Activated CD4-positive, alpha-beta T cell treated with anti-CD3 and anti-CD28 coated beads for 36 hours (primary cell): ENCODE data around the gene PRKN. TPM values are rescaled to one million over a fixed set of nuclear protein-coding genes. Genes with fewer than 3 reads are reported as not detected.

Experiments
- ATAC-seq: fragments of 200-7000 bp; cut with Tn5 transposase; one replicate; pipeline ENCODE4 v1.10.0; 2021; ENCODE audit warnings: mild to moderate bottlenecking, moderate library complexity
- CTCF ChIA-PET: fragments of 350-600 bp; sonication (Branson Sonifier 250); formaldehyde crosslinking; loops from one replicate; lab custom pipeline; 2021; ENCODE audit warnings: antibody characterized with exemption; lab: Charles Lee
- POLR2A ChIA-PET: fragments of 350-600 bp; sonication (Branson Sonifier 250); formaldehyde crosslinking; loops from one replicate; lab custom pipeline; 2021; ENCODE audit warnings: antibody characterized with exemption, inconsistent platforms; lab: Charles Lee
- DNase-seq: peaks from one replicate; pipeline ENCODE4 v3.0.0-alpha.2; 2020
- H3K27ac Mint-ChIP-seq: one replicate; pipeline ENCODE4 v1.8.0; 2021; ENCODE audit warnings: mixed read lengths
- H3K27me3 Mint-ChIP-seq: one replicate; pipeline ENCODE4 v1.8.0; 2021; ENCODE audit warnings: mixed read lengths
- H3K36me3 Mint-ChIP-seq: one replicate; pipeline ENCODE4 v1.8.0; 2021; ENCODE audit warnings: low read depth, mixed read lengths
- H3K4me1 Mint-ChIP-seq: one replicate; pipeline ENCODE4 v1.8.0; 2021; ENCODE audit warnings: mixed read lengths
- H3K4me3 Mint-ChIP-seq: one replicate; pipeline ENCODE4 v1.8.0; 2021; ENCODE audit warnings: mild to moderate bottlenecking, moderate library complexity, mixed read lengths
- H3K9me3 Mint-ChIP-seq: one replicate; pipeline ENCODE4 v1.8.0; 2021; ENCODE audit warnings: low read depth, mixed read lengths
- intact Hi-C, 2 experiments: fragments of 100-400 bp; cut with DNase I in 1 of 2; cut with micrococcal nuclease in 1 of 2; formaldehyde crosslinking; loops; one replicate each; pipeline versions ENCODE4 v1.14.2 to v1.15.1; 2022 to 2024; cut with DNase I, micrococcal nuclease
- total RNA-seq, 2 experiments: library from RNA; stranded (reverse); gene quantifications; one replicate each; pipeline ENCODE4 v1.2.3, GENCODE V29; 2021

PRKN gene
- total RNA-seq, 2 experiments from 2014 or later: 0.56 to 0.87 TPM

GRCh38 chr6:161696801-161697200 lies 1030.8 kb downstream of the PRKN start:
- CTCF ChIA-PET: interaction anchor here (0.6 kb wide), 1 partner anchor 246 kb away, joined by 5 read pairs; no protein-coding TSS in a partner anchor
- no peaks in the 10 kb centered on the region for H3K36me3 Mint-ChIP-seq
- DNase-seq (no peak), ATAC-seq (no peak)
- H3K27me3 Mint-ChIP-seq: no peaks in the 10 kb centered on the region
- H3K27ac Mint-ChIP-seq: no peak overlapping the region
- POLR2A ChIA-PET: no interaction called here
- no peak overlapping the region for H3K4me3 Mint-ChIP-seq
- H3K9me3 Mint-ChIP-seq: no peaks in the 10 kb centered on the region
- no peaks in the 10 kb centered on the region for H3K4me1 Mint-ChIP-seq
- intact Hi-C loops: no loop called here

- no peaks in the 10 kb centered on the region for H3K27me3 Mint-ChIP-seq
- ChIA-PET POLR2A (no interaction called here), CTCF (interaction anchor here (0.7 to 1.8 kb wide), 4 partner anchors 10 to 1861 kb away, joined by 3 to 12 read pairs (median 4); no protein-coding TSS in a partner anchor)
- H3K4me3 Mint-ChIP-seq: no peak overlapping the region
- H3K9me3 Mint-ChIP-seq: no peaks in the 10 kb centered on the region
- no peaks in the 10 kb centered on the region for H3K4me1 Mint-ChIP-seq
- intact Hi-C loops: loop anchor here (1.0 kb wide), 2 partner anchors 277 to 301 kb away; no protein-coding TSS in a partner anchor
- no peak overlapping the region for H3K27ac Mint-ChIP-seq
- no peaks in the 10 kb centered on the region for H3K36me3 Mint-ChIP-seq
- DNase-seq (no peak), ATAC-seq (no peak)
Observed at GRCh38 chr6:161694995-161695394, 1032.6 kb downstream of the PRKN start.

- POLR2A ChIA-PET: no interaction called here
- Mint-ChIP-seq H3K36me3 (no peaks in the 10 kb centered on the region), H3K27ac (no peak overlapping the region), H3K9me3 (no peaks in the 10 kb centered on the region), H3K4me1 (no peaks in the 10 kb centered on the region), H3K4me3 (no peak overlapping the region), H3K27me3 (no peaks in the 10 kb centered on the region)
- no peak for ATAC-seq
- DNase-seq: no peak
- CTCF ChIA-PET: no interaction called here
- intact Hi-C loops: no loop called here
Observed at GRCh38 chr6:161686655-161687054, 1040.9 kb downstream of the PRKN start.

- Mint-ChIP-seq H3K36me3 (no peaks in the 10 kb centered on the region), H3K4me1 (no peaks in the 10 kb centered on the region), H3K27me3 (no peaks in the 10 kb centered on the region), H3K4me3 (no peak overlapping the region), H3K27ac (no peak overlapping the region), H3K9me3 (no peaks in the 10 kb centered on the region)
- ATAC-seq (no peak), DNase-seq (no peak)
- ChIA-PET CTCF (no interaction called here), POLR2A (no interaction called here)
- intact Hi-C loops: no loop called here
Observed at GRCh38 chr6:161684731-161685475, 1042.7 kb downstream of the PRKN start.

- H3K27me3 Mint-ChIP-seq: no peaks in the 10 kb centered on the region
- H3K27ac Mint-ChIP-seq: no peak overlapping the region
- ChIA-PET POLR2A (no interaction called here), CTCF (interaction anchor here (1.3 kb wide), 1 partner anchor 265 kb away, joined by 3 read pairs; no protein-coding TSS in a partner anchor)
- ATAC-seq (no peak), DNase-seq (no peak)
- no peaks in the 10 kb centered on the region for H3K36me3 Mint-ChIP-seq
- H3K4me3 Mint-ChIP-seq: no peak overlapping the region
- intact Hi-C loops: no loop called here
- H3K4me1 Mint-ChIP-seq: no peaks in the 10 kb centered on the region
- H3K9me3 Mint-ChIP-seq: no peaks in the 10 kb centered on the region
Observed at GRCh38 chr6:161683400-161683799, 1044.2 kb downstream of the PRKN start.

GRCh38 chr6:161682982-161683381 lies 1044.6 kb downstream of the PRKN start:
- Mint-ChIP-seq H3K4me1 (no peaks in the 10 kb centered on the region), H3K4me3 (no peak overlapping the region), H3K36me3 (no peaks in the 10 kb centered on the region), H3K27ac (no peak overlapping the region), H3K27me3 (no peaks in the 10 kb centered on the region), H3K9me3 (no peaks in the 10 kb centered on the region)
- ChIA-PET POLR2A (no interaction called here), CTCF (interaction anchor here (1.3 kb wide), 1 partner anchor 265 kb away, joined by 3 read pairs; no protein-coding TSS in a partner anchor)
- intact Hi-C loops: no loop called here
- ATAC-seq (no peak), DNase-seq (no peak)

- no peaks in the 10 kb centered on the region for H3K4me1 Mint-ChIP-seq
- no peaks in the 10 kb centered on the region for H3K9me3 Mint-ChIP-seq
- intact Hi-C loops: no loop called here
- CTCF ChIA-PET: no interaction called here
- POLR2A ChIA-PET: no interaction called here
- H3K27me3 Mint-ChIP-seq: no peaks in the 10 kb centered on the region
- H3K36me3 Mint-ChIP-seq: no peaks in the 10 kb centered on the region
- ATAC-seq (no peak), DNase-seq (no peak)
- H3K27ac Mint-ChIP-seq: no peak overlapping the region
- H3K4me3 Mint-ChIP-seq: no peak overlapping the region
Observed at GRCh38 chr6:161679980-161680538, 1047.5 kb downstream of the PRKN start.

GRCh38 chr6:161677188-161677587 lies 1050.4 kb downstream of the PRKN start:
- POLR2A ChIA-PET: no interaction called here
- Mint-ChIP-seq H3K27ac (no peak overlapping the region), H3K4me3 (no peak overlapping the region), H3K9me3 (no peaks in the 10 kb centered on the region), H3K27me3 (no peaks in the 10 kb centered on the region), H3K4me1 (no peaks in the 10 kb centered on the region), H3K36me3 (no peaks in the 10 kb centered on the region)
- intact Hi-C loops: no loop called here
- CTCF ChIA-PET: interaction anchor here (1.1 kb wide), 1 partner anchor 225 kb away, joined by 3 read pairs; no protein-coding TSS in a partner anchor
- DNase-seq (no peak), ATAC-seq (no peak)

GRCh38 chr6:161676586-161676985 lies 1051.0 kb downstream of the PRKN start:
- Mint-ChIP-seq H3K27ac (no peak overlapping the region), H3K4me1 (no peaks in the 10 kb centered on the region), H3K9me3 (no peaks in the 10 kb centered on the region), H3K27me3 (no peaks in the 10 kb centered on the region), H3K4me3 (no peak overlapping the region), H3K36me3 (no peaks in the 10 kb centered on the region)
- POLR2A ChIA-PET: no interaction called here
- CTCF ChIA-PET: interaction anchor here (0.7 to 1.3 kb wide), 3 partner anchors 121 to 259 kb away, joined by 3 to 4 read pairs (median 3); no protein-coding TSS in a partner anchor
- DNase-seq: no peak
- intact Hi-C loops: no loop called here
- ATAC-seq: peak; percentile 49

- Mint-ChIP-seq H3K27ac (no peak overlapping the region), H3K27me3 (no peaks in the 10 kb centered on the region), H3K4me1 (no peaks in the 10 kb centered on the region), H3K36me3 (no peaks in the 10 kb centered on the region), H3K9me3 (no peaks in the 10 kb centered on the region), H3K4me3 (no peak overlapping the region)
- no peak for DNase-seq
- ATAC-seq: no peak
- POLR2A ChIA-PET: no interaction called here
- intact Hi-C loops: no loop called here
- CTCF ChIA-PET: no interaction called here
Observed at GRCh38 chr6:161674930-161675682, 1052.5 kb downstream of the PRKN start.

- no peak for ATAC-seq
Observed at GRCh38 chr6:161673026-161673425, 1054.5 kb downstream of the PRKN start.

More at GRCh38 chr6:161673026-161673425, 1054.5 kb downstream of the PRKN start:
- H3K36me3 Mint-ChIP-seq: no peaks in the 10 kb centered on the region
- ChIA-PET POLR2A (no interaction called here), CTCF (no interaction called here)
- no peaks in the 10 kb centered on the region for H3K9me3 Mint-ChIP-seq
- no peaks in the 10 kb centered on the region for H3K27me3 Mint-ChIP-seq
- DNase-seq: no peak
- intact Hi-C loops: no loop called here
- H3K27ac Mint-ChIP-seq: no peak overlapping the region
- H3K4me1 Mint-ChIP-seq: no peaks in the 10 kb centered on the region
- no peak overlapping the region for H3K4me3 Mint-ChIP-seq
